Activated CD8-positive, alpha-beta memory T cell treated with anti-CD3 and anti-CD28 coated beads, Interleukin-2, amount 10 ng/mL, durations not matched to agents 7 days and 5 days (primary cell): ENCODE results near the gene COX17. TPM values are rescaled to one million over a fixed set of nuclear protein-coding genes. Genes with fewer than 3 reads are reported as not detected.
"Not testable (repeated sequence)": the region's sequence is repeated elsewhere in the genome, so short reads cannot be mapped to it uniquely, and the experiment has no call there.

ENCODE experiments used
- ATAC-seq: fragments of 150-1000 bp; cut with Tn5 transposase; one replicate; pipeline ENCODE4 v1.10.0; 2021; ENCODE audit warnings: moderate library complexity
- CTCF ChIA-PET: fragments of 350-600 bp; sonication (Branson Sonifier 250); formaldehyde crosslinking; loops from one replicate; lab custom pipeline; 2021; ENCODE audit warnings: antibody characterized with exemption; lab: Charles Lee
- DNase-seq: peaks from one replicate; pipeline ENCODE4 v3.0.0-alpha.2; 2020
- H3K27ac Mint-ChIP-seq: one replicate; pipeline ENCODE4 v1.8.0; 2021; ENCODE audit warnings: mild to moderate bottlenecking, mixed read lengths
- H3K27me3 Mint-ChIP-seq: one replicate; pipeline ENCODE4 v1.8.0; 2021; ENCODE audit warnings: mixed read lengths
- H3K36me3 Mint-ChIP-seq: one replicate; pipeline ENCODE4 v1.8.0; 2021; ENCODE audit warnings: mild to moderate bottlenecking, mixed read lengths
- H3K4me1 Mint-ChIP-seq: one replicate; pipeline ENCODE4 v1.8.0; 2021; ENCODE audit warnings: mixed read lengths
- H3K4me3 Mint-ChIP-seq: one replicate; pipeline ENCODE4 v1.8.0; 2021; ENCODE audit warnings: mild to moderate bottlenecking, moderate library complexity, mixed read lengths
- H3K9me3 Mint-ChIP-seq: one replicate; pipeline ENCODE4 v1.8.0; 2022; ENCODE audit warnings: low read depth, mixed read lengths
- total RNA-seq, 2 experiments: library from RNA; stranded (reverse); gene quantifications; one replicate each; pipeline ENCODE4 v1.2.3, GENCODE V29; 2021

Gene COX17
- total RNA-seq, 2 experiments from 2014 or later: 66.6 to 80.7 TPM

- no peaks in the 10 kb centered on the region for H3K9me3 Mint-ChIP-seq
- CTCF ChIA-PET: interaction anchor here (1.4 to 1.7 kb wide), 2 partner anchors 15 to 21 kb away, joined by 3 to 5 read pairs; no protein-coding TSS in a partner anchor
- H3K4me3 Mint-ChIP-seq: no peak overlapping the region
- H3K4me1 Mint-ChIP-seq: peaks cover 18% of the 10 kb centered on the region
- H3K36me3 Mint-ChIP-seq: peaks cover 3% of the 10 kb centered on the region
- no peak overlapping the region for H3K27ac Mint-ChIP-seq
- DNase-seq (no peak), ATAC-seq (no peak)
- peaks cover under 1% of the 10 kb centered on the region for H3K27me3 Mint-ChIP-seq
Observed at GRCh38 chr3:119695480-119695879, 18.3 kb upstream of the COX17 start.

GRCh38 chr3:119690043-119690656 lies 12.9 kb upstream of the COX17 start:
- Mint-ChIP-seq H3K27me3 (peaks cover 11% of the 10 kb centered on the region), H3K36me3 (peaks cover 2% of the 10 kb centered on the region), H3K27ac (no peak overlapping the region), H3K4me1 (peaks cover 1% of the 10 kb centered on the region), H3K9me3 (peaks cover 3% of the 10 kb centered on the region), H3K4me3 (no peak overlapping the region)
- no peak for ATAC-seq
- no peak for DNase-seq
- CTCF ChIA-PET: interaction anchor here (0.5 to 2.4 kb wide), 4 partner anchors 9 to 908 kb away, joined by 3 to 12 read pairs (median 7); no protein-coding TSS in a partner anchor

- Mint-ChIP-seq H3K27ac (no peak overlapping the region), H3K4me1 (peaks cover 8% of the 10 kb centered on the region), H3K27me3 (peaks cover 4% of the 10 kb centered on the region), H3K36me3 (peaks cover 2% of the 10 kb centered on the region), H3K9me3 (peaks cover 3% of the 10 kb centered on the region), H3K4me3 (no peak overlapping the region)
- no peak for DNase-seq
- no peak for ATAC-seq
- CTCF ChIA-PET: no interaction called here
Observed at GRCh38 chr3:119683421-119683820, 6.2 kb upstream of the COX17 start.

- ATAC-seq (no peak), DNase-seq (no peak)
- no peaks in the 10 kb centered on the region for H3K27me3 Mint-ChIP-seq
- H3K9me3 Mint-ChIP-seq: no peaks in the 10 kb centered on the region
- peaks cover 7% of the 10 kb centered on the region for H3K36me3 Mint-ChIP-seq
- CTCF ChIA-PET: interaction anchor here (0.6 to 3.6 kb wide), 24 partner anchors 8 to 799 kb away, joined by 3 to 27 read pairs (median 4); partner anchors contain the start of genes CD80, IGSF11 and TMEM39A
- H3K4me3 Mint-ChIP-seq: no peak overlapping the region
- peaks cover 20% of the 10 kb centered on the region for H3K4me1 Mint-ChIP-seq
- no peak overlapping the region for H3K27ac Mint-ChIP-seq
Observed at GRCh38 chr3:119681279-119681678, 4.1 kb upstream of the COX17 start.

- ATAC-seq (no peak), DNase-seq (no peak)
- peaks cover 32% of the 10 kb centered on the region for H3K4me1 Mint-ChIP-seq
- H3K9me3 Mint-ChIP-seq: no peaks in the 10 kb centered on the region
- H3K36me3 Mint-ChIP-seq: peaks cover 10% of the 10 kb centered on the region
- CTCF ChIA-PET: interaction anchor here (1.0 to 3.6 kb wide), 4 partner anchors 121 to 798 kb away, joined by 3 to 27 read pairs (median 8); partner anchors contain the start of genes ARHGAP31 and CD80
- no peaks in the 10 kb centered on the region for H3K27me3 Mint-ChIP-seq
- no peak overlapping the region for H3K27ac Mint-ChIP-seq
- H3K4me3 Mint-ChIP-seq: no peak overlapping the region
Observed at GRCh38 chr3:119679874-119680273, 2.7 kb upstream of the COX17 start.

- peaks cover 36% of the 10 kb centered on the region for H3K4me1 Mint-ChIP-seq
- H3K4me3 Mint-ChIP-seq, ATAC-seq, H3K27me3 Mint-ChIP-seq, DNase-seq, H3K9me3 Mint-ChIP-seq: not testable (repeated sequence)
- peaks cover 18% of the 10 kb centered on the region for H3K36me3 Mint-ChIP-seq
- CTCF ChIA-PET: interaction anchor here (0.9 kb wide), 1 partner anchor 230 kb away, joined by 3 read pairs; no protein-coding TSS in a partner anchor
- H3K27ac Mint-ChIP-seq: peak overlapping the region; percentile 50
Observed at GRCh38 chr3:119678209-119678608, 1.0 kb upstream of the COX17 start.

- ATAC-seq (no peak), DNase-seq (no peak)
- H3K4me1 Mint-ChIP-seq: peaks cover 36% of the 10 kb centered on the region
- no peaks in the 10 kb centered on the region for H3K27me3 Mint-ChIP-seq
- CTCF ChIA-PET: interaction anchor here (0.9 kb wide), 1 partner anchor 229 kb away, joined by 3 read pairs; no protein-coding TSS in a partner anchor
- H3K9me3 Mint-ChIP-seq: no peaks in the 10 kb centered on the region
- H3K27ac Mint-ChIP-seq: peak overlapping the region; percentile 97
- H3K4me3 Mint-ChIP-seq: peak overlapping the region; percentile 92
- H3K36me3 Mint-ChIP-seq: peaks cover 23% of the 10 kb centered on the region
Observed at GRCh38 chr3:119677641-119677934, 382 bp upstream of the COX17 start.

- no peak for DNase-seq
- Mint-ChIP-seq H3K36me3 (peaks cover 36% of the 10 kb centered on the region), H3K27me3 (no peaks in the 10 kb centered on the region), H3K4me1 (peaks cover 39% of the 10 kb centered on the region), H3K27ac (peak overlapping the region; percentile 97), H3K9me3 (no peaks in the 10 kb centered on the region), H3K4me3 (peak overlapping the region; percentile 92)
- no peak for ATAC-seq
- CTCF ChIA-PET: interaction anchor here (1.0 to 2.1 kb wide), 7 partner anchors 13 to 419 kb away, joined by 3 to 7 read pairs (median 5); partner anchors contain the start of genes TIMMDC1 and TMEM39A
Observed at GRCh38 chr3:119676020-119676419, 1.2 kb downstream of the COX17 start.

GRCh38 chr3:119675188-119675874 lies 1.9 kb downstream of the COX17 start:
- Mint-ChIP-seq H3K27ac (peak overlapping the region; percentile 97), H3K4me1 (peaks cover 40% of the 10 kb centered on the region), H3K4me3 (peak overlapping the region; percentile 92), H3K27me3 (no peaks in the 10 kb centered on the region), H3K36me3 (peaks cover 42% of the 10 kb centered on the region), H3K9me3 (no peaks in the 10 kb centered on the region)
- DNase-seq: no peak
- CTCF ChIA-PET: interaction anchor here (1.0 to 2.1 kb wide), 6 partner anchors 12 to 420 kb away, joined by 3 to 7 read pairs (median 6); partner anchors contain the start of gene TIMMDC1
- ATAC-seq: no peak

- CTCF ChIA-PET: no interaction called here
- Mint-ChIP-seq H3K9me3 (no peaks in the 10 kb centered on the region), H3K27ac (no peak overlapping the region), H3K36me3 (peaks cover 53% of the 10 kb centered on the region), H3K4me1 (peaks cover 32% of the 10 kb centered on the region), H3K4me3 (no peak overlapping the region), H3K27me3 (no peaks in the 10 kb centered on the region)
- ATAC-seq (no peak), DNase-seq (no peak)
Observed at GRCh38 chr3:119673875-119674274, 3.3 kb downstream of the COX17 start.

- Mint-ChIP-seq H3K4me3 (no peak overlapping the region), H3K36me3 (peaks cover 55% of the 10 kb centered on the region), H3K27ac (no peak overlapping the region), H3K9me3 (no peaks in the 10 kb centered on the region), H3K27me3 (no peaks in the 10 kb centered on the region), H3K4me1 (peaks cover 29% of the 10 kb centered on the region)
- DNase-seq (no peak), ATAC-seq (no peak)
- CTCF ChIA-PET: interaction anchor here (1.3 to 1.4 kb wide), 3 partner anchors 9 to 175 kb away, joined by 3 to 5 read pairs (median 4); partner anchors contain the start of gene TIMMDC1
Observed at GRCh38 chr3:119672776-119673175, 4.4 kb downstream of the COX17 start.

GRCh38 chr3:119669906-119670570 lies 7.2 kb downstream of the COX17 start:
- no peak overlapping the region for H3K4me3 Mint-ChIP-seq
- ATAC-seq (no peak), DNase-seq (no peak)
- H3K4me1 Mint-ChIP-seq: peaks cover 9% of the 10 kb centered on the region
- H3K27me3 Mint-ChIP-seq: no peaks in the 10 kb centered on the region
- no peaks in the 10 kb centered on the region for H3K9me3 Mint-ChIP-seq
- peaks cover 56% of the 10 kb centered on the region for H3K36me3 Mint-ChIP-seq
- no peak overlapping the region for H3K27ac Mint-ChIP-seq
- CTCF ChIA-PET: no interaction called here

GRCh38 chr3:119665954-119666559 lies 11.1 kb downstream of the COX17 start:
- Mint-ChIP-seq H3K4me1 (peaks cover 8% of the 10 kb centered on the region), H3K9me3 (no peaks in the 10 kb centered on the region), H3K27ac (no peak overlapping the region), H3K36me3 (peaks cover 31% of the 10 kb centered on the region), H3K4me3 (no peak overlapping the region), H3K27me3 (no peaks in the 10 kb centered on the region)
- ATAC-seq (no peak), DNase-seq (no peak)
- CTCF ChIA-PET: no interaction called here
